ENCODE data around the gene SLC26A3.

The SLC26A3 gene

DNA sequence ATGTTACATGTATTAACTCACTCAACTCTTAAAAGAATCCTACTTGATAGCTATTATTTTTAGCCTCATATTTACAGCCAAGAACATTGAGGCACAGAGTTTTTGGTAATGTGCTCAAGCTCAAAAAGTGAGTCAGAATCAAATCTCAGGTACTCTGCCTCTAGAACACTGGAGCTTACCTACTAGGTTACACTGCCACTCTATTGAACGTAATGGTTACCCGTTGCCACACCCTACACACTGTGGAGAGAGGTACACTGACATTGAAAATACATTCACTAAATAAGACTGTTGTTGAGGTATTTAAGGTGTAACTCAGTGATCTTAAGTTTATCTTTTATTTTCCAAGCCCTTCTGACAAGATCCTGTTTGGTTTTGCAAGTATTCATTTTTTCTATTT is 17.9 kb downstream of the SLC26A3 start:
- Histone ChIP-seq H3K27me3 (replicated peaks; ENCODE audit: insufficient read depth, low read length) (no peaks in the 10 kb centered on the region), H4K20me1 (ENCODE audit: insufficient read depth, low read length) (no peaks in the 10 kb centered on the region), H3K4me2 (ENCODE audit: low read depth, low read length) (no peak overlapping the region), H3K9me2 (replicated peaks; ENCODE audit: insufficient read depth, low read length) (no peaks in the 10 kb centered on the region), H3K4me1 (ENCODE audit: low read length) (no peaks in the 10 kb centered on the region), H3F3A (ENCODE audit: insufficient read depth, low read length) (no peaks in the 10 kb centered on the region), H2AFZ (ENCODE audit: low read length) (no peak overlapping the region), H3K27ac (ENCODE audit: low read length) (no peak overlapping the region), H3K4me3 (ENCODE audit: low read length) (no peak overlapping the region), H3K36me3 (replicated peaks; ENCODE audit: insufficient read depth, low read length) (no peaks in the 10 kb centered on the region), H3K9ac (ENCODE audit: low read length) (no peak overlapping the region), H3K79me2 (ENCODE audit: low read length) (no peaks in the 10 kb centered on the region), H3K9me3 (replicated peaks; ENCODE audit: insufficient read depth, low read length) (no peaks in the 10 kb centered on the region)
- no peak for DNase-seq
- TF ChIP-seq, protein P1, sequence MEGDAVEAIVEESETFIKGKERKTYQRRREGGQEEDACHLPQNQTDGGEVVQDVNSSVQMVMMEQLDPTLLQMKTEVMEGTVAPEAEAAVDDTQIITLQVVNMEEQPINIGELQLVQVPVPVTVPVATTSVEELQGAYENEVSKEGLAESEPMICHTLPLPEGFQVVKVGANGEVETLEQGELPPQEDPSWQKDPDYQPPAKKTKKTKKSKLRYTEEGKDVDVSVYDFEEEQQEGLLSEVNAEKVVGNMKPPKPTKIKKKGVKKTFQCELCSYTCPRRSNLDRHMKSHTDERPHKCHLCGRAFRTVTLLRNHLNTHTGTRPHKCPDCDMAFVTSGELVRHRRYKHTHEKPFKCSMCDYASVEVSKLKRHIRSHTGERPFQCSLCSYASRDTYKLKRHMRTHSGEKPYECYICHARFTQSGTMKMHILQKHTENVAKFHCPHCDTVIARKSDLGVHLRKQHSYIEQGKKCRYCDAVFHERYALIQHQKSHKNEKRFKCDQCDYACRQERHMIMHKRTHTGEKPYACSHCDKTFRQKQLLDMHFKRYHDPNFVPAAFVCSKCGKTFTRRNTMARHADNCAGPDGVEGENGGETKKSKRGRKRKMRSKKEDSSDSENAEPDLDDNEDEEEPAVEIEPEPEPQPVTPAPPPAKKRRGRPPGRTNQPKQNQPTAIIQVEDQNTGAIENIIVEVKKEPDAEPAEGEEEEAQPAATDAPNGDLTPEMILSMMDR (IDR thresholded peaks at IDR 0.05; ENCODE audit: low read length) = no peak
- no peak for TF ChIP-seq EZH2phosphoT487 (IDR thresholded peaks at IDR 0.05; ENCODE audit: low read length)
- no peak for TF ChIP-seq EZH2 (optimal IDR thresholded peaks at IDR 0.05; ENCODE audit: low read depth, low read length)

DNA sequence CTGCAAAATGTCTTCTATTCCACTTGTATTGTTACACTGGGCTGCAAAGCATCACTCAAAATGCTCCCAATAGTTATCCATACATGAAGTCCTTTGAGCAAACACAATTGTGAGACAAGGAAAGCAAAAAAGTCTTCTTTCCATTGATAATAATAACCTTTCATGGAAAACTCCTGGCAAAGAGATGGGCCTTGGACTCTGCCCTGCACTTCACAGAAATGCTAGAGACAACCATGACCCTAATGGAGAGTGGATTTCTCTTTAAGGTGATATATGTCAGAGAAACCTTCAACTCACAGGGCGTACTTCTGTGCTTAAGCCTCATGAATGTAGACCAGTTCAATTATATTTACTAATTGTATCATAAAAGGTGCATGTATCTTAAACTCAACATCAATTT is 19.4 kb downstream of the SLC26A3 start:
- DNase-seq = no peak
- H3K27ac ChIP-seq (ENCODE audit: low read length) = no peak overlapping the region
- no peaks in the 10 kb centered on the region for H4K20me1 ChIP-seq (ENCODE audit: insufficient read depth, low read length)
- H3K27me3 ChIP-seq (replicated peaks; ENCODE audit: insufficient read depth, low read length) = no peaks in the 10 kb centered on the region
- no peaks in the 10 kb centered on the region for H3K79me2 ChIP-seq (ENCODE audit: low read length)
- H3K9ac ChIP-seq (ENCODE audit: low read length) = no peak overlapping the region
- H3K4me3 ChIP-seq (ENCODE audit: low read length) = no peak overlapping the region
- no peaks in the 10 kb centered on the region for H3F3A ChIP-seq (ENCODE audit: insufficient read depth, low read length)
- H2AFZ ChIP-seq (ENCODE audit: low read length) = no peak overlapping the region
- TF ChIP-seq EZH2phosphoT487 (IDR thresholded peaks at IDR 0.05; ENCODE audit: low read length) (no peak), EZH2 (optimal IDR thresholded peaks at IDR 0.05; ENCODE audit: low read depth, low read length) (no peak)
- TF ChIP-seq, protein P1 (IDR thresholded peaks at IDR 0.05; ENCODE audit: low read length) = no peak
- no peak overlapping the region for H3K4me2 ChIP-seq (ENCODE audit: low read depth, low read length)
- H3K36me3 ChIP-seq (replicated peaks; ENCODE audit: insufficient read depth, low read length) = no peaks in the 10 kb centered on the region
- H3K9me2 ChIP-seq (replicated peaks; ENCODE audit: insufficient read depth, low read length) = no peaks in the 10 kb centered on the region
- H3K4me1 ChIP-seq (ENCODE audit: low read length) = no peaks in the 10 kb centered on the region
- no peaks in the 10 kb centered on the region for H3K9me3 ChIP-seq (replicated peaks; ENCODE audit: insufficient read depth, low read length)

DNA sequence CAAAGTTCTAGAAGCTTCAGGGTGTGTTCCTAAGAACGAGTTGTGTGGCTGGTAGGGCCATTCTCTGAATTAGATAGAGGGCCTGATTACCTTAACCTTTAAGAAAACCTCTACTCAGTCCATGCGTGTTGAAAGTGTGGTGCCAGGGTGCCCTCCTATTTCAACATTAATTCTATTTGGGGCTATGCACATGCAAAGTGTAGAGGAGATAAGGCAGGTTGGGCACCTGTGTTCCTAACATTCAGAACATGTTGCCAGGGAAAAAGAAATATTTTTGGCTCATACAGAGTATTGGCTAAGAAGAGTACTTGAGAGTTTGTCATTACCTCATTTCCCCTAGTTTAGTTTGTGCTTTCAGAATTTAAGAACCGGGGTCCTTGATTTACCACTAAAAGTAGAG is 20.6 kb downstream of the SLC26A3 start:
- Histone ChIP-seq H4K20me1 (ENCODE audit: insufficient read depth, low read length) (no peaks in the 10 kb centered on the region), H3K9me2 (replicated peaks; ENCODE audit: insufficient read depth, low read length) (no peaks in the 10 kb centered on the region), H3K4me2 (ENCODE audit: low read depth, low read length) (no peak overlapping the region), H3K27me3 (replicated peaks; ENCODE audit: insufficient read depth, low read length) (no peaks in the 10 kb centered on the region), H3K27ac (ENCODE audit: low read length) (no peak overlapping the region), H3K36me3 (replicated peaks; ENCODE audit: insufficient read depth, low read length) (no peaks in the 10 kb centered on the region), H3K9me3 (replicated peaks; ENCODE audit: insufficient read depth, low read length) (no peaks in the 10 kb centered on the region), H3K9ac (ENCODE audit: low read length) (no peak overlapping the region), H3K4me3 (ENCODE audit: low read length) (no peak overlapping the region), H3K4me1 (ENCODE audit: low read length) (no peaks in the 10 kb centered on the region), H3K79me2 (ENCODE audit: low read length) (no peaks in the 10 kb centered on the region), H2AFZ (ENCODE audit: low read length) (no peak overlapping the region), H3F3A (ENCODE audit: insufficient read depth, low read length) (no peaks in the 10 kb centered on the region)
- DNase-seq = no peak
- TF ChIP-seq, protein P1 (IDR thresholded peaks at IDR 0.05; ENCODE audit: low read length) = no peak
- TF ChIP-seq EZH2phosphoT487 (IDR thresholded peaks at IDR 0.05; ENCODE audit: low read length) (no peak), EZH2 (optimal IDR thresholded peaks at IDR 0.05; ENCODE audit: low read depth, low read length) (no peak)
